Measurements from ENCODE around the gene DSP. TPM values are rescaled to one million over a fixed set of nuclear protein-coding genes. Genes with fewer than 3 reads are reported as not detected.

Gene DSP
- total RNA-seq (33.9 TPM), polyA plus RNA-seq (4.3 TPM)

DNA sequence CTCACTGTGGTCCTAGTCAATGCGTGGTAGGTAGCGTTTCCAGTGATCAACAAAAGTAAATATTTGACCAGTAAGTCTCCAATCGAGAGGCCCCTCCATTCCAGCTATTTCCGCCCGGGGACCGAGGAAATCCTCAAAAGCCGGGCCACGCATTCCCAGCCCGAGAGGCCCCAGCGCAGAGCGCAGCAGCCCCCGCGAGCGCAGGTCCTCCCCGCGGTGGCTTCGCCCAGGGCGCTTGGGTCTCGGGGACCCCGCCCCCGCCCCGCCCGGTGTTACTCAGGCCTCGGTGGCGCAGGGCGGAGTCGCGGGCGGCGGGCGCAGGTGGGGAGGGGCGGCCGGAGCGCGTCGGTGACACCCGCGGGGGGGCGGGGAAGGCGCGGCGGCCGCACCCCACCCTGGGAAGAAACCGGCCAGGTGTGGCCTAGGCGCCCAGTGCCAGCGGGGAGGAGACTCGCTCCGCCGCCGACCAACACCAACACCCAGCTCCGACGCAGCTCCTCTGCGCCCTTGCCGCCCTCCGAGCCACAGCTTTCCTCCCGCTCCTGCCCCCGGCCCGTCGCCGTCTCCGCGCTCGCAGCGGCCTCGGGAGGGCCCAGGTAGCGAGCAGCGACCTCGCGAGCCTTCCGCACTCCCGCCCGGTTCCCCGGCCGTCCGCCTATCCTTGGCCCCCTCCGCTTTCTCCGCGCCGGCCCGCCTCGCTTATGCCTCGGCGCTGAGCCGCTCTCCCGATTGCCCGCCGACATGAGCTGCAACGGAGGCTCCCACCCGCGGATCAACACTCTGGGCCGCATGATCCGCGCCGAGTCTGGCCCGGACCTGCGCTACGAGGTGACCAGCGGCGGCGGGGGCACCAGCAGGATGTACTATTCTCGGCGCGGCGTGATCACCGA is at the start of gene DSP:
TSS of gene DSP (plus strand) at position 497 of the 890 bp plus-strand sequence. CDS start at position 742, 245 bp downstream.
- under 1% methylated on average over 105 of the region's 105 CpGs for WGBS
- peak within 1 kb of the TSS; percentile 81 for H3K27ac ChIP-seq (ENCODE audit: low read depth)
- DNase-seq (ENCODE audit: extremely low spot score): no peak

DNA sequence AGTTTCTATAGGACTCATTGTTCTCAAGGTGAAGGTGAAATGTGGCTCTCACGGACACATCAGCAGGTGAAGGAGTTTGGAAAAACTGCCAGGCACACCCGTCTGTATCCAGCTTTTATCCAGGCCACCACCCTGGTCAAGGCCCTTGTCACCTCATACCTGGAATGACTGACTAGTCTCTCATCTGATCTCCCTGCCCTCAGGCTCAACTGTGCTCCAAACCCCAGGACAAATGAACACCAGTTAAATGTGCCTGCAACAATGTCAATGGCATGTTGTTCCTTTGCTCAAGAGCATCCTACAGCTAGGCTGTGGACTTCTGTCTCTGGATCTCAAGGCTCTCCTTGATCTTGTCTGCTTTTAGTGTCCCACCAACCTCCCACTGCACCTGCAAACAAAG is 47.6 kb upstream of the DSP start:
- WGBS: 91% methylated on average over 2 of the region's 2 CpGs
- no peak for DNase-seq (ENCODE audit: extremely low spot score)
- Histone ChIP-seq H3K4me1 (ENCODE audit: insufficient read depth) (no peaks in the 10 kb centered on the region), H3K27ac (ENCODE audit: low read depth) (no peak overlapping the region), H3K36me3 (ENCODE audit: insufficient read depth) (no peaks in the 10 kb centered on the region), H3K4me3 (ENCODE audit: low read depth, low read length) (no peak overlapping the region)

More for the DNA sequence above, at the start of gene DSP:
- peak within 1 kb of the TSS; percentile 49 for H3K4me3 ChIP-seq (ENCODE audit: low read depth, low read length)
- no peaks in the 10 kb centered on the region for H3K4me1 ChIP-seq (ENCODE audit: insufficient read depth)
- no peaks in the 10 kb centered on the region for H3K36me3 ChIP-seq (ENCODE audit: insufficient read depth)

DNA sequence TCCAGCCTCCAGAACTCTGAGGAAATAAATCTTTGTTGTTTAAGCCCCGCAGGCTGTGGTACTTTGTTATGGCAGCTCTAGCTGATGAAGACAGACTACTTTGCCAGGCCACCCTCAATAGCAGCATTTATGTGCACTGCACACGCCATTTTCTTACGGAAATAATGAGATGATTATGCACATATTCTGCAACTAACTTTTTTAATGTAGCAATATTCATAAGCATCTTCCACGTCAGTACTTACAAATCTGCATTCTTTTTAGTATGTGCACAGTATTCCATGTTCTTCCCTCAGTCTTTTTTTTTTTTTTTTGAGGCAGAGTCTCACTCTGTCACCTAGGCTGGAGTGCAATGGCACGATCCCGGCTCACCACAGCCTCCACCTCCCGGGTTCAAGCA is 46.8 kb upstream of the DSP start:
- 89% methylated on average over 7 of the region's 7 CpGs for WGBS
- H3K27ac ChIP-seq (ENCODE audit: low read depth): no peak overlapping the region
- DNase-seq (ENCODE audit: extremely low spot score): no peak
- H3K4me1 ChIP-seq (ENCODE audit: insufficient read depth): no peaks in the 10 kb centered on the region
- no peak overlapping the region for H3K4me3 ChIP-seq (ENCODE audit: low read depth, low read length)
- H3K36me3 ChIP-seq (ENCODE audit: insufficient read depth): no peaks in the 10 kb centered on the region

DNA sequence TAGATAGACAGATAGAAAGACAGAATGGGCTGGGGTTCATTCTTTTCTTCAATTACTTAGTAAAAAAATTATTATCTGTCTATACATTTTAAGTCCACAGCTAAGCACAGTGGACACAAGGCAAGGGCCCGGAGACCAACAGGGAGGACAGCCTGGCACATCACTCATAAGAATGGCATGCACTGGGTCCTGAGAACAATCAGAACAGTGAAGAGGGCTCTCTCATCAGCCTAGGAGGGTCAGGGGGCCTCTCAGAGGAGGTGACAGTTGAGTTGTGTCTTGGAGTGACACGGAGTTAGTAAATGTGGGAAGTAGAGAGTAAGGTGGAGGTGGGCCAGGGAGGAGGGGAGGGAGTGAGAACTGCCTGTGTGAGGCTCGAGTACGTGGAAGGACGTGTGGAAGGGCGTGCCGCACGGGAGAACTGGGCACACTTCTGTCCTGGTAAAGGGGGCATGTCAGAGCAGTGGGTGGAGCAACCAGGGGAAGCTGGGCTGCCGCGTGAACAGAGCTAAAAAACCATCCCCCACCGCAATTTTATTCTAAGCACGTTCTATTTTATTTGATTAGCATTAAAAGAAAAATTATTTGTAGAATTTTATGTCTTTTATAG is 45.1 kb upstream of the DSP start:
- no peak for DNase-seq (ENCODE audit: extremely low spot score)
- H3K4me3 ChIP-seq (ENCODE audit: low read depth, low read length): no peak overlapping the region
- WGBS: 66% methylated on average over 12 of the region's 12 CpGs
- no peaks in the 10 kb centered on the region for H3K4me1 ChIP-seq (ENCODE audit: insufficient read depth)
- H3K36me3 ChIP-seq (ENCODE audit: insufficient read depth): no peaks in the 10 kb centered on the region
- no peak overlapping the region for H3K27ac ChIP-seq (ENCODE audit: low read depth)

DNA sequence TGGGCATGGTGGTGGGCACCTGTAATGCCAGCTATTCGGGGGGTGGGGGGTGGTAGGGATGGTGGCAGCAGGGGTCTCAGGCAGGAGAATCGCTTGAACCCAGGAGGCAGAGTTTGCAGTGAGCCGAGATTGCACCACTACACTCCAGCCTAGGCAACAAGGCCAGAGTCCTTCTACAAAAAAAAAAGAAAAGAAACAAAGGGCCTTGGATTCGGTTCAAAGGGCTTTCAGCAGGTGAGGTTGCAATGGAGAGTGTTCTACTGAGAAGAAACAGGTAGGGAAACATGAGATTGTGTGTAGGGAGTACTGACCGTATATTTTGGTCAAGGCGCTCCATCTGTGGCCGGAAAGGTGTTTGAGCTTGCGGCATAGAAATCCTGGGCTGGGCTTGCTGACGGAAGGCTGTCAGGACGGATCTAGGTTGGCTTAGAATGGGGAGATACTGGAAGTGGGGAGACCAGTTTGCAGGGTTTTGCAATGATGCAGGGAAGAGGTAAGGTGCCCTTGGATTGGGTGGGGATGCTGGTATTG is 40.7 kb upstream of the DSP start:
- no peak for DNase-seq (ENCODE audit: extremely low spot score)
- Histone ChIP-seq H3K4me3 (ENCODE audit: low read depth, low read length) (no peak overlapping the region), H3K4me1 (ENCODE audit: insufficient read depth) (no peaks in the 10 kb centered on the region), H3K36me3 (ENCODE audit: insufficient read depth) (no peaks in the 10 kb centered on the region), H3K27ac (ENCODE audit: low read depth) (no peak overlapping the region)
- WGBS: 91% methylated on average over 10 of the region's 10 CpGs

- WGBS: 82% methylated on average over 11 of the region's 11 CpGs
- no peaks in the 10 kb centered on the region for H3K36me3 ChIP-seq (ENCODE audit: insufficient read depth)
- H3K4me1 ChIP-seq (ENCODE audit: insufficient read depth): no peaks in the 10 kb centered on the region
- no peak overlapping the region for H3K4me3 ChIP-seq (ENCODE audit: low read depth, low read length)
- no peak for DNase-seq (ENCODE audit: extremely low spot score)
- no peak overlapping the region for H3K27ac ChIP-seq (ENCODE audit: low read depth)
These were observed 38.7 kb upstream of the DSP start for GRCh38 chr6:7502743-7503142.

GRCh38 chr6:7504041-7504440 is 37.4 kb upstream of the DSP start:
- Histone ChIP-seq H3K36me3 (ENCODE audit: insufficient read depth) (no peaks in the 10 kb centered on the region), H3K27ac (ENCODE audit: low read depth) (no peak overlapping the region), H3K4me1 (ENCODE audit: insufficient read depth) (no peaks in the 10 kb centered on the region), H3K4me3 (ENCODE audit: low read depth, low read length) (no peak overlapping the region)
- DNase-seq (ENCODE audit: extremely low spot score): no peak
- 87% methylated on average over 6 of the region's 6 CpGs for WGBS

DNA sequence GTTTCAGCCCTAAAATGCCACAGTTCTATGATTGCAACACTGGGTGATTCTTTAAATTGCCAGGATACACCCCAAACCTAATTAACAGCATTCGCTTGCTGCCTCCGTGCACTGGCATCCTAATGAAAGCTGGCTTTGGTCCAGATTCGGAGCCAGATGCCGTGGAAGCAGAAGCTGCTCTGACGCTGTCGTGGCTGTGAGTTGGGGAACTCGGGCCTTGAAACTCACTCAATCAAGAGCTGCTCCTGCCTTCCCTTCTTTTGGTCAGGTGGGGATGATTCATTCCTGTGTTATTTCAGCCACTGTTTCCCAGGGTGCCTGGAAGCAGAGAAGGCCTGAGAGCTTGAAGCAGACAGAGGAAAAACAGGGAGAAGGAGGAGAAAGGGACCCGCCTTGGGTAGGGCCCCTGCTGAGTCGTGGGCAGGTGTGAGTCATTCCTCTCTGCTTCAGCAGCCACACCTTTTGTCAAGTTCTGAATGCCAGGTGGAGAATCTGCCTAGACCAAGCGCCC is 36.2 kb upstream of the DSP start:
- no peak overlapping the region for H3K27ac ChIP-seq (ENCODE audit: low read depth)
- no peaks in the 10 kb centered on the region for H3K4me1 ChIP-seq (ENCODE audit: insufficient read depth)
- DNase-seq (ENCODE audit: extremely low spot score): peak; percentile 46
- no peak overlapping the region for H3K4me3 ChIP-seq (ENCODE audit: low read depth, low read length)
- no peaks in the 10 kb centered on the region for H3K36me3 ChIP-seq (ENCODE audit: insufficient read depth)
- 30% methylated on average over 10 of the region's 10 CpGs for WGBS

GRCh38 chr6:7507600-7507999 is 33.9 kb upstream of the DSP start:
- Histone ChIP-seq H3K27ac (ENCODE audit: low read depth) (no peak overlapping the region), H3K4me1 (ENCODE audit: insufficient read depth) (no peaks in the 10 kb centered on the region), H3K36me3 (ENCODE audit: insufficient read depth) (no peaks in the 10 kb centered on the region), H3K4me3 (ENCODE audit: low read depth, low read length) (no peak overlapping the region)
- 92% methylated on average over 6 of the region's 6 CpGs for WGBS
- no peak for DNase-seq (ENCODE audit: extremely low spot score)

DNA sequence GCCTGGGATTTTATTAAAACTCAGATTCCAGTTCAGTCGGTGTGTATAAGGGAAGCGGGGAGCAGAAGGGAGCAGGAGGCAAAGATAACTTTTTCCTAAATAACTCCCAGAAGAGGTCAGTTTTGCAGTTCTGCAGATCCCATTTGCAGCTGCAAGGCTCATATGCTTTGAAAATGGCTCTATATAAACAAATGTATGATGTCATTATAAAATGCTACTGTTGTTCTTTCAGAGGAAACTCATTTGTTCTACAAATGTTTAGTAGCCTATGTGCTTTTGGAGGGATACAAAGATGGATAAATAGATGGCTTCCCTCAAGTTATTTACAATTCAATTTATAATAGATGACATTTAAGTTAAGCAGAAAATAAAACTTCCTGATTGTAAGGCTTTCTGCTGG is 29.2 kb upstream of the DSP start:
- Histone ChIP-seq H3K27ac (ENCODE audit: low read depth) (no peak overlapping the region), H3K4me1 (ENCODE audit: insufficient read depth) (no peaks in the 10 kb centered on the region), H3K4me3 (ENCODE audit: low read depth, low read length) (no peak overlapping the region), H3K36me3 (ENCODE audit: insufficient read depth) (no peaks in the 10 kb centered on the region)
- DNase-seq (ENCODE audit: extremely low spot score): no peak
- 44% methylated on average over 2 of the region's 2 CpGs for WGBS

DNA sequence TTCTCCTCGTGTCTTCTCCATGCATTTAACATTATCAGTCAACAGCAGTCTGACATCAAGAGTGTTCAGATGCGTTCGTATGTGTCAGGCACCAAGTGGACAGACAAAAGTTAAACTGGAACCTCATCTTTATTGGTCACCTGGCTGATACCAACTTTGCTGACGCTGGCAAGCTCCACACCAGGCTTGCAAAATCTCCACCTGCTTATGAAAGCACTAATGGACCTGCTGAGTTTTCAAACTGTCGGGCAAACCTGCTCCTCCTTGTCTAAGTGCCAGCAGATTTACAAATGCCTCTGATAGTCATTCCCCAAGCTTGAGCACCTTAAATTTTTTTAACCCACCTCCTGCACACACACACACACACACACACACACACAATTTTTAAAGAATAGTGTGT is 27.9 kb upstream of the DSP start:
- no peak for DNase-seq (ENCODE audit: extremely low spot score)
- no peak overlapping the region for H3K4me3 ChIP-seq (ENCODE audit: low read depth, low read length)
- 72% methylated on average over 5 of the region's 5 CpGs for WGBS

GRCh38 chr6:7515363-7515762 is 26.1 kb upstream of the DSP start:
- no peaks in the 10 kb centered on the region for H3K4me1 ChIP-seq (ENCODE audit: insufficient read depth)
- WGBS: 94% methylated on average over 2 of the region's 2 CpGs
- H3K27ac ChIP-seq (ENCODE audit: low read depth): no peak overlapping the region
- no peak for DNase-seq (ENCODE audit: extremely low spot score)
- H3K36me3 ChIP-seq (ENCODE audit: insufficient read depth): no peaks in the 10 kb centered on the region
- no peak overlapping the region for H3K4me3 ChIP-seq (ENCODE audit: low read depth, low read length)

More for the DNA sequence above, 27.9 kb upstream of the DSP start:
- no peak overlapping the region for H3K27ac ChIP-seq (ENCODE audit: low read depth)
- no peaks in the 10 kb centered on the region for H3K36me3 ChIP-seq (ENCODE audit: insufficient read depth)
- no peaks in the 10 kb centered on the region for H3K4me1 ChIP-seq (ENCODE audit: insufficient read depth)

DNA sequence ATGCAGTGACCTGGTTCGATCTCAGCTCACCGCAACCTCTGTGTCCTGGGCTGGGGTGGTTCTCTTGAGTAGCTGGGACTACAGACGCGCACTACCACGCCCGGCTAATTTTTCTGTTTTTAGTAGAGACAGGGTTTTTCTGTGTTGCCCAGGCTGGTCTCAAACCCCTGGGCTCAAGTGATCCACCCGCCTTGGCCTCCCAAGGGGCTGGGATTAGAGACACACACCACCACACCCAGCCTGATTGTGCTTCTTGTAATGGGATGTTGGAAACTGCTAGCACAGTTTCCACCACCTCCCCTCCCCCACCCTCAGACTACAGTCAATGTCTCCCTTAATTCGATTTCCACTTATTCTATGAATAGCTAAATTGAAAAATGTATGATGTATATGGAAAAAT is 22.6 kb upstream of the DSP start:
- no peak for DNase-seq (ENCODE audit: extremely low spot score)
- H3K4me3 ChIP-seq (ENCODE audit: low read depth, low read length): no peak overlapping the region
- H3K27ac ChIP-seq (ENCODE audit: low read depth): no peak overlapping the region
- 85% methylated on average over 8 of the region's 8 CpGs for WGBS
- H3K36me3 ChIP-seq (ENCODE audit: insufficient read depth): no peaks in the 10 kb centered on the region
- H3K4me1 ChIP-seq (ENCODE audit: insufficient read depth): no peaks in the 10 kb centered on the region

DNA sequence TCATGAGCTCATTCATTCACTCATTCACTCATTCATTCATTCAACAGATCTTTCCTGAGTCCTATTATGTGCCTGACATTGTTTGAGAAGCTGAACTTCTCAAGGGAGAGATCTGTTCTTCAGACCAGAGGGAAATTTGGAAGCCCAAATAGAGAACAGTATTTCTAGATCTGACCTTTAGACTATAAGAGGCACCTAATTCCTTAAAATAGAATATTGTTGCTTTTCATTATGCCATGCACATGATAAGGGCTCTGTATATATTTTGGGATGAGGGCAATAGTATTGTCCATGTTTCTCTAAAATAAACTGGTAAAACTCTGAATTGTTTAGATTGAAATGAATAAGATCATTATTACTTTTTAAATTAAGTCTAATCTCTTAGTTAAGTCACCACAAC is 18.6 kb upstream of the DSP start:
- Histone ChIP-seq H3K4me1 (ENCODE audit: insufficient read depth) (no peaks in the 10 kb centered on the region), H3K4me3 (ENCODE audit: low read depth, low read length) (no peak overlapping the region), H3K27ac (ENCODE audit: low read depth) (no peak overlapping the region), H3K36me3 (ENCODE audit: insufficient read depth) (no peaks in the 10 kb centered on the region)
- DNase-seq (ENCODE audit: extremely low spot score): no peak
